ENCODE results near the gene CCNB1.

DNA sequence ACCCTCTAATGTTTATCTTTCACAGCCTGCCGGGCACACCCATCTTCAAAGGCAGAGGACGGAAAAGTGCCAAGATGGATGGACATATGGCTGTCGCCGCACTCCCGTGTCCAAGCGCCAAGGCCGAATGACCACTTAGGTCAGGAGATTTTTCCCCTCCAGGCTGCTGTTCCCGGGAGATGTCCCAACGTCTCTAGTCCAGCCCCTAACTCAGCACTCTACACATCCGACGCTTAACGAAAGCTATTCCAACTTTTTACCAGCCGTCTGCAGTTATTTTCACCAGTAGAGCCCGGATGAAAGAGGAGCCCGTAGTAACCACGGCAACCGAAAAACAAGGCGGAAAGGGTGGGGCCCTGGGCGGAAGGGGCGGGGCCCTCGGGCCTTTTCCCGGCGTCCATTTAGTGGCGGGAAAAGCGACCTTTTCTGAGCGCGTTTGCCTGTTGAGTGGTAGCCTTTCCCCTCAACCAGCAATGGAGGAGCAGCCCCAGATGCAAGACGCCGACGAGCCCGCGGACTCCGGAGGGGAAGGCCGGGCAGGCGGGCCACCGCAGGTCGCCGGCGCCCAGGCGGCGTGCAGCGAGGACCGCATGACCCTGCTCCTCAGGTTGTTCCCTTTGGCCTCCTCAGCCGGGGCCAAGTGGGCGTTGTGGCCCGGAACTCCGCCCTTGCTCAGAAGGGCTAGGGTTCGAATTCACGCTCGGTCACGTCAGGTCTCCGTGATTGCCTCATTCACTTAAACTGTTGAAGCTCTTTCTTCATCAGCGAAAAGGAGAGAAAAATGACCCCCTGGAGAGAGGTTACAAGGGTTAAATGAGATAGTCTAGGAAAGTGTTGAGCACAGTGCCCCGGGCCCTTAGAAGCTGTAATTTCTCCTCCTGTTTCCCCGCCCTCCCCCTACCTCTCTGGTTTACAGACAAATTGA, 22.5 kb downstream of the CCNB1 start, which contains the start of gene CENPH:
- TF ChIP-seq, protein P1, sequence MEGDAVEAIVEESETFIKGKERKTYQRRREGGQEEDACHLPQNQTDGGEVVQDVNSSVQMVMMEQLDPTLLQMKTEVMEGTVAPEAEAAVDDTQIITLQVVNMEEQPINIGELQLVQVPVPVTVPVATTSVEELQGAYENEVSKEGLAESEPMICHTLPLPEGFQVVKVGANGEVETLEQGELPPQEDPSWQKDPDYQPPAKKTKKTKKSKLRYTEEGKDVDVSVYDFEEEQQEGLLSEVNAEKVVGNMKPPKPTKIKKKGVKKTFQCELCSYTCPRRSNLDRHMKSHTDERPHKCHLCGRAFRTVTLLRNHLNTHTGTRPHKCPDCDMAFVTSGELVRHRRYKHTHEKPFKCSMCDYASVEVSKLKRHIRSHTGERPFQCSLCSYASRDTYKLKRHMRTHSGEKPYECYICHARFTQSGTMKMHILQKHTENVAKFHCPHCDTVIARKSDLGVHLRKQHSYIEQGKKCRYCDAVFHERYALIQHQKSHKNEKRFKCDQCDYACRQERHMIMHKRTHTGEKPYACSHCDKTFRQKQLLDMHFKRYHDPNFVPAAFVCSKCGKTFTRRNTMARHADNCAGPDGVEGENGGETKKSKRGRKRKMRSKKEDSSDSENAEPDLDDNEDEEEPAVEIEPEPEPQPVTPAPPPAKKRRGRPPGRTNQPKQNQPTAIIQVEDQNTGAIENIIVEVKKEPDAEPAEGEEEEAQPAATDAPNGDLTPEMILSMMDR (optimal IDR thresholded peaks at IDR 0.05 in 1 of 3, IDR thresholded peaks at IDR 0.05 in 1 of 3, conservative IDR thresholded peaks at IDR 0.05 in 1 of 3; ENCODE audit: extremely low read depth in 1 of 3, insufficient read depth in 2 of 3, low read length in 3 of 3): no peak
- no peak for TF ChIP-seq EZH2 (IDR thresholded peaks at IDR 0.05; ENCODE audit: low read length)

All from keratinocyte (primary cell).